Natural killer cell (primary cell): ENCODE data around the gene IL5. TPM values are rescaled to one million over a fixed set of nuclear protein-coding genes. Genes with fewer than 3 reads are reported as not detected.
"Not testable (repeated sequence)": the region's sequence is repeated elsewhere in the genome, so short reads cannot be mapped to it uniquely, and the experiment has no call there.

Experiments used
- ATAC-seq, 3 donors: fragments of 150-1000 bp in 2 of 3; fragments of 200-7000 bp in 1 of 3; cut with Tn5 transposase; 1 replicate in 1 of 3; 2 replicates in 2 of 3; pipeline ENCODE4 v1.10.0; 2021; ENCODE audit warnings: mild to moderate bottlenecking in 2 of 3, moderate library complexity in 2 of 3
- DNase-seq, 2 donors: peaks; one replicate each; pipeline versions ENCODE4 v3.0.0 to v3.0.0-alpha.2; 2013 to 2021; ENCODE audit warnings: mixed read lengths in 1 of 2
- H3K27ac ChIP-seq: one replicate; pipeline ENCODE4 v1.5.1; 2013; ENCODE audit warnings: mild to moderate bottlenecking, low read length
- H3K27me3 ChIP-seq: one replicate; pipeline ENCODE4 v1.6.1; 2013; ENCODE audit warnings: low read length; ENCODE audit not compliant: control insufficient read depth, insufficient read depth
- H3K36me3 ChIP-seq: one replicate; pipeline ENCODE4 v1.6.1; 2013; ENCODE audit warnings: low read length; ENCODE audit not compliant: control insufficient read depth, insufficient read depth
- H3K4me1 ChIP-seq: one replicate; pipeline ENCODE4 v1.6.1; 2013; ENCODE audit warnings: low read length; ENCODE audit not compliant: control insufficient read depth, insufficient read depth
- H3K4me3 ChIP-seq: one replicate; pipeline ENCODE4 v1.5.1; 2013; ENCODE audit warnings: low read length
- H3K9me3 ChIP-seq: one replicate; pipeline ENCODE4 v1.6.1; 2013; ENCODE audit warnings: low read length; ENCODE audit not compliant: control insufficient read depth, insufficient read depth
- H3K27ac Mint-ChIP-seq, 2 donors: one replicate each; pipeline ENCODE4 v1.8.0; 2022; ENCODE audit warnings: mild to moderate bottlenecking in 2 of 2, mixed read lengths in 2 of 2, moderate library complexity in 1 of 2
- H3K27me3 Mint-ChIP-seq, 2 donors: one replicate each; pipeline ENCODE4 v1.8.0; 2022; ENCODE audit warnings: low read depth in 2 of 2, mixed read lengths in 2 of 2
- H3K36me3 Mint-ChIP-seq: one replicate; pipeline ENCODE4 v1.8.0; 2022; ENCODE audit warnings: mixed read lengths
- H3K4me1 Mint-ChIP-seq, 2 donors: one replicate each; pipeline ENCODE4 v1.8.0; 2022; ENCODE audit warnings: mixed read lengths in 2 of 2
- H3K4me3 Mint-ChIP-seq: one replicate; pipeline ENCODE4 v1.8.0; 2022; ENCODE audit warnings: mild to moderate bottlenecking, moderate library complexity, mixed read lengths
- H3K9me3 Mint-ChIP-seq, 2 donors: one replicate each; pipeline ENCODE4 v1.8.0; 2022; ENCODE audit warnings: mixed read lengths in 2 of 2
- WGBS: methylation state at CpG from one replicate; pipeline ENCODE4 v1.1.7; 2013; ENCODE audit warnings: missing lambda C conversion rate; ENCODE audit not compliant: insufficient coverage; 5-methylcytosine and 5-hydroxymethylcytosine counted together
- intact Hi-C: fragments of 100-400 bp; cut with micrococcal nuclease; formaldehyde crosslinking; loops from one replicate; pipeline ENCODE4 v1.14.2; 2022
- total RNA-seq, 4 donors: library from RNA; stranded (reverse); fragments of 120-200 nt in 1 of 4; gene quantifications; one replicate each; pipeline versions ENCODE4 v1.2.3 to v1.2.4, GENCODE V29; 2013 to 2022
- TF ChIP-seq, protein P1 (sequence below): fragments of 200-600 bp; IDR thresholded peaks from one replicate; pipeline ENCODE4 v1.8.0; 2022; ENCODE audit warnings: antibody characterized with exemption

IL5 gene
- total RNA-seq, 3 donors from 2014 or later (not counting 1 experiment from before 2014, with no cell fraction given), result not detected

DNA sequence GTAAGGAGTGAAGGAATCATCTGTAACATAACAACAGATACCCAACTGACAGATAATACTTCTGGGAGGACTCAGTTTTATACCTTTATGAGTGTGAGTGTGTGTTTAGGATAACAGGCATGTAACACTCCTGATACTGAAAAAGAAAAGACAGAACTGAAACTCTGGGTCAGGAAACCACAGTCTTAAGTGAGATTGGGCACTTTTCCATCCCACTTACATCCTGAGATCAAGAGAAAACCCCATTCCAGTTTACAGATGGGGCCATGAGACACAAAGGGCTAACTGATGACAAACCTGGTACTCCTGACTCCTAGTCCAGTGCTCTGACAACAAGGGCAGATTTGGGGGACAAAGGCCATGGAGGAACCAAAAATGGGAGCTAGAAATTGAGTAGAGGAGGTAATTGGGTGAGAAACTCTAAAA is 18.0 kb downstream of the IL5 start:
- peaks cover 6 to 20% of the 10 kb centered on the region in 2 donors for H3K4me1 Mint-ChIP-seq

DNA sequence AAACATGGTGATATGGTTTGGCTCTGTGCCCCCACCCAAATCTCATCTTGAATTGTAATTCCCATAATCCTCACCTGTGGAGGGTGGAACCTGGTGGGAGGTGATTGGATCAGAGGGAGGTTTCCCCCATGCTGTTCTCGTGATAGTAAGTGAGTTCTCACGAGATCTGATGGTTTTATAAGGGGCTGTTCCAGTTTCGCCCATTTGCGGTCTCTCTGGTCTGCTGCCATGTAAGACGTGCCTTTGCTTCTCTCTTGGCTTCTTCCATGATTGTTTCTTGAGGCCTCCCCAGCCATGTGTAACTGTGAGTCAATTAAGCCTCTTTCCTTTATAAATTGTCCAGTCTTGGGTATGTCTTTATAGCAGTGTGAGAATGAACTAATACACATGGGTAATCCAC is 18.4 kb downstream of the IL5 start:
- ATAC-seq, H3K9me3 Mint-ChIP-seq, H3K4me3 Mint-ChIP-seq, H3K36me3 Mint-ChIP-seq, H3K9me3 ChIP-seq, H3K27ac Mint-ChIP-seq, DNase-seq, H3K27me3 Mint-ChIP-seq, H3K27ac ChIP-seq, H3K36me3 ChIP-seq, H3K27me3 ChIP-seq, H3K4me3 ChIP-seq: not testable (repeated sequence)
- WGBS, result 86% methylated on average over 5 of the region's 5 CpGs
- peaks cover 17% of the 10 kb centered on the region for H3K4me1 ChIP-seq
- peaks cover 6 to 20% of the 10 kb centered on the region in 2 donors for H3K4me1 Mint-ChIP-seq
- intact Hi-C loops, result loop anchor here (5.0 kb wide), 1 partner anchor 297 kb away; no protein-coding TSS in a partner anchor

More for the DNA sequence above, 18.0 kb downstream of the IL5 start:
- TF ChIP-seq, protein P1, sequence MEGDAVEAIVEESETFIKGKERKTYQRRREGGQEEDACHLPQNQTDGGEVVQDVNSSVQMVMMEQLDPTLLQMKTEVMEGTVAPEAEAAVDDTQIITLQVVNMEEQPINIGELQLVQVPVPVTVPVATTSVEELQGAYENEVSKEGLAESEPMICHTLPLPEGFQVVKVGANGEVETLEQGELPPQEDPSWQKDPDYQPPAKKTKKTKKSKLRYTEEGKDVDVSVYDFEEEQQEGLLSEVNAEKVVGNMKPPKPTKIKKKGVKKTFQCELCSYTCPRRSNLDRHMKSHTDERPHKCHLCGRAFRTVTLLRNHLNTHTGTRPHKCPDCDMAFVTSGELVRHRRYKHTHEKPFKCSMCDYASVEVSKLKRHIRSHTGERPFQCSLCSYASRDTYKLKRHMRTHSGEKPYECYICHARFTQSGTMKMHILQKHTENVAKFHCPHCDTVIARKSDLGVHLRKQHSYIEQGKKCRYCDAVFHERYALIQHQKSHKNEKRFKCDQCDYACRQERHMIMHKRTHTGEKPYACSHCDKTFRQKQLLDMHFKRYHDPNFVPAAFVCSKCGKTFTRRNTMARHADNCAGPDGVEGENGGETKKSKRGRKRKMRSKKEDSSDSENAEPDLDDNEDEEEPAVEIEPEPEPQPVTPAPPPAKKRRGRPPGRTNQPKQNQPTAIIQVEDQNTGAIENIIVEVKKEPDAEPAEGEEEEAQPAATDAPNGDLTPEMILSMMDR, result no peak
- no peak overlapping the region for H3K27ac Mint-ChIP-seq
- intact Hi-C loops, result loop anchor here (5.0 kb wide), 1 partner anchor 297 kb away; no protein-coding TSS in a partner anchor
- no peaks in the 10 kb centered on the region for H3K27me3 Mint-ChIP-seq
- H3K4me1 ChIP-seq, result peaks cover 17% of the 10 kb centered on the region
- no peaks in the 10 kb centered on the region for H3K9me3 Mint-ChIP-seq
- ATAC-seq, result no peak
- no peak for DNase-seq
- no peaks in the 10 kb centered on the region for H3K36me3 ChIP-seq
- H3K27ac ChIP-seq, result no peak overlapping the region
- no peaks in the 10 kb centered on the region for H3K36me3 Mint-ChIP-seq
- H3K9me3 ChIP-seq, result no peaks in the 10 kb centered on the region
- no peak overlapping the region for H3K4me3 ChIP-seq
- H3K4me3 Mint-ChIP-seq, result no peak overlapping the region
- no peaks in the 10 kb centered on the region for H3K27me3 ChIP-seq

DNA sequence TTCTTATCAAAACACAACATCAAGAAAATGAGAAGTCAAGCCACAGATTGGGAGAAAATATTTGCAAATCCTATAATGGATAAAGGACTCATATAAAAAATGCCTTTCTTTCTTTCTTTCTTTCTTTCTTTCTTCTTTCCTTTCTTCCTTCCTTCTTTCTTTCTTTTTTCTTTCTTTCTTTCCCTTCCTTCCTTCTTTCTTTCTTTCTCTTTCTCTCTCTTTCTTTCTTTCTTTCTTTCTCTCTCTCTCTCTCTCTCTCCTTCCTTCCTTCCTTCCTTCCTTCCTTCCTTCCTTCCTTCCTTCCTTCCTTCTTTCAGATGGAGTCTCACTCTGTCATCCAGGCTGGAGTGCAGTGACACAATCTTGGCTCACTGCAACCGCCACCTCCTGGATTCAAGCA is 21.3 kb downstream of the IL5 start:
- H3K4me1 Mint-ChIP-seq, result peaks cover 6 to 13% of the 10 kb centered on the region in 2 donors
- H3K36me3 Mint-ChIP-seq, result not testable (repeated sequence)

DNA sequence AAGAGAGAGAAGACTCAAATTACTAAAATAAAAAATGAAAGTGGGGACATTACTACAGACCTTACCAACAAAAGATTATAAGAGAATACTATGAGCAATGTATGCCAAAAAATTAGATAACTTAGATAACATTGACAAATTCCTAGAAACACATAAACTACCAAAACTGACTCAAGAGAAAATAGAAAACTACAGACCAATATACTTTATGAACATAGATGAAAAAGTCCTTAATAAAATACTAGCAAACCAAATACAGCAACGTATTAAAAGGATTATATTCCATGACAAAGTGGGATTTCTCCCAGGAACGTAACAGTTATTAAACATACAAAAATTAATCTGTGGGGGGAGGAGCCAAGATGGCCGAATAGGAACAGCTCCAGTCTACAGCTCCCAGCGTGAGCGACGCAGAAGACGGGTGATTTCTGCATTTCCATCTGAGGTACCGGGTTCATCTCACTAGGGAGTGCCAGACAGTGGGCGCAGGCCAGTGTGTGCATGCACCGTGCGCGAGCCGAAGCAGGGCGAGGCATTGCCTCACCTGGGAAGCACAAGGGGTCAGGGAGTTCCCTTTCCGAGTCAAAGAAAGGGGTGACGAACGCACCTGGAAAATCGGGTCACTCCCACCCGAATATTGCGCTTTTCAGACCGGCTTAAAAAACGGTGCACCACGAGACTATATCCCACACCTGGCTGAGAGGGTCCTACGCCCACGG is 29.5 kb downstream of the IL5 start:
- intact Hi-C loops, H3K4me1 ChIP-seq, H3K4me3 ChIP-seq, H3K4me3 Mint-ChIP-seq, H3K36me3 ChIP-seq, H3K9me3 Mint-ChIP-seq, H3K36me3 Mint-ChIP-seq, H3K27me3 ChIP-seq, H3K4me1 Mint-ChIP-seq, DNase-seq, H3K27ac ChIP-seq, H3K9me3 ChIP-seq, ATAC-seq, H3K27ac Mint-ChIP-seq, H3K27me3 Mint-ChIP-seq: not testable (repeated sequence)
- no CpG with 5 or more reads among the region's 25 CpGs for WGBS

More for the DNA sequence above, 21.3 kb downstream of the IL5 start:
- H3K4me1 ChIP-seq, result peaks cover 17% of the 10 kb centered on the region
- H3K4me3 Mint-ChIP-seq, intact Hi-C loops, H3K4me3 ChIP-seq, H3K27me3 Mint-ChIP-seq, H3K9me3 Mint-ChIP-seq, H3K27ac Mint-ChIP-seq, H3K27me3 ChIP-seq, H3K36me3 ChIP-seq, DNase-seq, ATAC-seq, H3K9me3 ChIP-seq, H3K27ac ChIP-seq: not testable (repeated sequence)
- 100% methylated on average over 1 of the region's 1 CpG for WGBS

DNA sequence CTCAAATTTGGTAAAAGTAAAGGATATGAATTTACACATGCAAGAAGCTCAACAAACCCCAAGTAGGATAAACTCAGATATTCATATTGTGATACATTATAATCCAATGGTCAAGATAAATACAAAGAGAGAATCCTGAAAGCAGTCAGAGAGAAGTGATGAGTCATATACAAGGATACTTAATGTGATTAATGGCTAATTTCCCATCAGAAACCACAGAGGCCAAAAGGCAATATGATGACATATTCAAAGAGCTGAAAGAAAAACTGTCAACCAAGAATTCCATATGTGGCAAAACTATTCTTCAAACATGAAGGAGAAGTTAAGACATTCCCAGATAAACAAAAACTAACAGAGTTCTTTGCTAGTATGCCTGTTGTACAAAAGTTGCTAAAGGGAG is 33.2 kb downstream of the IL5 start:
- peaks cover 0 to 3% of the 10 kb centered on the region in 2 donors for H3K9me3 Mint-ChIP-seq
- Histone ChIP-seq H3K27ac (no peak overlapping the region), H3K9me3 (no peaks in the 10 kb centered on the region), H3K36me3 (no peaks in the 10 kb centered on the region), H3K4me1 (no peaks in the 10 kb centered on the region), H3K27me3 (no peaks in the 10 kb centered on the region), H3K4me3 (no peak overlapping the region)
- no peaks in the 10 kb centered on the region for H3K36me3 Mint-ChIP-seq
- TF ChIP-seq, protein P1, result no peak
- peaks cover 9 to 14% of the 10 kb centered on the region in 2 donors for H3K4me1 Mint-ChIP-seq
- DNase-seq (no peak), ATAC-seq (no peak)
- H3K27ac Mint-ChIP-seq, result no peak overlapping the region
- intact Hi-C loops, result no loop called here
- H3K27me3 Mint-ChIP-seq, result no peaks in the 10 kb centered on the region
- no peak overlapping the region for H3K4me3 Mint-ChIP-seq
